GM23338 (cell line): ENCODE measurements around the gene ILF2. TPM values are rescaled to one million over a fixed set of nuclear protein-coding genes. Genes with fewer than 3 reads are reported as not detected.

ENCODE experiments used
- EZH2 ChIP-seq: fragments of 200-600 bp; sonication (generic); IDR thresholded peaks from one replicate; pipeline ENCODE4 v1.8.0; 2017; ENCODE audit warnings: antibody characterized with exemption, mild to moderate bottlenecking, low read depth; ENCODE audit not compliant: unreplicated experiment
- EZH2phosphoT487 ChIP-seq: fragments of 200-600 bp; sonication (generic); IDR thresholded peaks from one replicate; pipeline ENCODE4 v1.8.1; 2018; ENCODE audit warnings: antibody characterized with exemption; ENCODE audit not compliant: unreplicated experiment
- NANOG ChIP-seq: IDR thresholded peaks from 2 replicates; pipeline ENCODE4 v1.6.1; 2016; ENCODE audit warnings: antibody characterized with exemption, borderline replicate concordance
- REST ChIP-seq: IDR thresholded peaks from one replicate; pipeline ENCODE4 v1.6.1; 2018; ENCODE audit warnings: antibody characterized with exemption; ENCODE audit not compliant: unreplicated experiment
- ZNF462 ChIP-seq: fragments of 250-450 bp; sonication (Bioruptor Pico); IDR thresholded peaks from 2 replicates; pipeline ENCODE4 v1.5.0; 2020; ENCODE audit warnings: mild to moderate bottlenecking, moderate library complexity
- polyA plus RNA-seq: library from polyadenylated mRNA; unstranded; fragments of >200 nt; fragmentation: Nextera tagmentation; extraction: Ambion mirVana; gene quantifications from 2 replicates; pipeline ENCODE4 v1.2.1, GENCODE V29; 2016
- total RNA-seq: library from RNA; depleted of rRNA; stranded (reverse); fragments of >200 nt; shearing (Covaris generic); gene quantifications from 2 replicates; pipeline ENCODE4 v1.2.3, GENCODE V29; 2014

The ILF2 gene
- total and polyA plus RNA-seq, 2 experiments from 2014 or later: 214 to 337 TPM

- TF ChIP-seq ZNF462 (CRISPR knock-in tag) (no peak), EZH2phosphoT487 (no peak), NANOG (no peak), EZH2 (no peak), REST (no peak)
Observed at GRCh38 chr1:153670257-153670858, 435 bp downstream of the ILF2 start (continued).
